ENCODE results near the gene SARS1.
"Not testable (repeated sequence)": the region's sequence is repeated elsewhere in the genome, so short reads cannot be mapped to it uniquely, and the experiment has no call there.

Gene SARS1

DNA sequence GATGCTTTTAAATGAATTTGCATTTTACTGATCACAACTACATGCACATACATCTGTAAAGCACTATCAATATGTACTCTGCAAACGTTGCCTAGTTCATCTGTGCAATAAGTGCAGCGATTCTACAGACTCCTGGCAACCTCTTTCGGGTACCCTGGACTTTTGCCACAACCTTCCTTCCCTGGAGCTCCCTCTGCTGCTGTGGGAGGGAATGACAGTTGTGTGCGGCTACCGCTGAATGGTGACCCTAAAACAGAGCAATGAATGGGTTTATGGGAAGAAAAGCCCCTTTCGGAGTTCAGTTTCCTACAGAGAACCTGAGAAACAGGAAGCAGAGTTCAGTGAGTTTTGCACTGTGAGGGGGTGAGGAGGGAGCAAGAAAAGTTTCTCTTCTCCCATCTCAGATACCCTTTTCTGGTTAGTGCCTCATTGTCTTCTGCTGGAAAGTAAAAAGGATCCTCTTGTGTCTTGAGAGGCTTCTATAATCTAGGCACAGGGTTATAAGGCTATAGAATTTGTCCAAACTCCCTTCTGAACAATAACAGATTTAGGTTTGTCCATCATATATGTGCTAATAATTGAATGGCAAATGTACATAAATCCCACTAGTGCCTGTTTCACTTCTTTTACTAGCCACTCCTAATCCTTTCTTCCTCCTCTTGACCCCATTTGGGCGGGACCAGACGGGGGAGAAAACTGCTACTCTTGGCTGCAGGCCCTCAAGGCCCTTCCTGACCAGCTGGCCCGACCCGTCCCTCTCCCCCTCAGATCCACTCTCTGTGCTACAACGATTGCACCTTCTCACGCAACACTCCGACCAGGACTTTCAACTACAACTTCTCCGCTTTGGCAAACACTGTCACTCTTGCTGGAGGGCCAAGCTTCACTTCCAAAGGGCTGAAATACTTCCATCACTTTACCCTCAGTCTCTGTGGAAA, 19.8 kb upstream of the SARS1 start:
- no peak for DNase-seq

GRCh38 chr1:109197158-109198042, 16.3 kb upstream of the SARS1 start:
- DNase-seq, result no peak

GRCh38 chr1:109198043-109198695, 15.5 kb upstream of the SARS1 start:
- DNase-seq, result no peak

DNA sequence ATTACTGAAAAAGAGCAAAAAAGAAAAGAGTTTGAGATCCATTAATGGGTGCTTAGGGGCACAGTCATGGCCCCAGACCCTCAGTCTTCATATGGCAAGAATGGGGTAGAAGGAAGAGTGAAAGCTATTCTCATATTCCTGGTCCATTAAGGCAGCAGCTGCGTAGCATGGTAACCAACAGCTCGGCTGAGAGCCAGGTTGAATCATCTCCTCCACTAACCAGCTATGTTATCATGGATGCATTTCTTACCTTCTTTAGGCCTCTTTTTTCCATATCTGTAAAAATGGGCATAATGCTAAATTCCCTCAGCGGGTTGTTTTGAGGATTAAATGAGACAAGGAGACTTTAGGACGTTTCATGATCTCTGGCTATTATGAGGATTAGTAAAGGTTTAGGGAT, 15.0 kb upstream of the SARS1 start:
- DNase-seq, result no peak

- DNase-seq, result no peak
Observed at GRCh38 chr1:109199710-109200109, 14.0 kb upstream of the SARS1 start.

DNA sequence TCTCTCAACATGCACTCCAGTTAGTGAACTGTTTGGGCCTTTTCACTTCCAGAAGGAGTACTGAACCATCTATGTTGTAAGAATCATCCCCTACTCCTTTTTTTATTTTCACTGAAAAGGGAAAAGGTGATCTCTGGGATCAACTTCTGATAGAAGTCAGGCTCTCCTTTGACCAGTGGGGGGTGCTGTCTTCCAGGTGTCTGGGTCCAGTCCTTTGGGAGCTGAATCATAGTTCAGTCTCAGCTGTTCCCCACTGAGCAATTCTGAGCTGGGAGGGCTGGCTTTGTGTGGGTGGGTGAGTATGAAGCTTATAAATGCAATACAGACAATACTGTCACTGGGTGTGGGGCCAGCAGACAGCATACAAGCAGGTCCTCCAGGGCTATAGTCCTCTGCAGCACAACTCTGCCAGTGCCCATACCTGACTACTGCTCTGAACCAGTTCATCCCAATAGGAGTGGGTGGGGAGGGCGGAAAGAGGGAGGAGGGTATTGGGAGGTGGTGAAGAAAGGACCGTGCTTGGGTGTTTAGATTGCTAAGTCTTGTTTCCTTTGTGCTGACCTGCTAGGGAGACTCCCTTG, 12.5 kb upstream of the SARS1 start:
- peak; percentile 24 for DNase-seq

- no peak for DNase-seq
Observed at GRCh38 chr1:109204484-109204883, 9.2 kb upstream of the SARS1 start.

- DNase-seq, result no peak
Observed at GRCh38 chr1:109206339-109206738, 7.4 kb upstream of the SARS1 start.

GRCh38 chr1:109207467-109208103, 6.1 kb upstream of the SARS1 start:
- no peak for DNase-seq

- DNase-seq, result no peak
Observed at GRCh38 chr1:109208394-109208793, 5.3 kb upstream of the SARS1 start.

GRCh38 chr1:109208836-109209463, 4.8 kb upstream of the SARS1 start:
- DNase-seq, result no peak

- DNase-seq, result no peak
Observed at GRCh38 chr1:109210058-109210457, 3.7 kb upstream of the SARS1 start.

DNA sequence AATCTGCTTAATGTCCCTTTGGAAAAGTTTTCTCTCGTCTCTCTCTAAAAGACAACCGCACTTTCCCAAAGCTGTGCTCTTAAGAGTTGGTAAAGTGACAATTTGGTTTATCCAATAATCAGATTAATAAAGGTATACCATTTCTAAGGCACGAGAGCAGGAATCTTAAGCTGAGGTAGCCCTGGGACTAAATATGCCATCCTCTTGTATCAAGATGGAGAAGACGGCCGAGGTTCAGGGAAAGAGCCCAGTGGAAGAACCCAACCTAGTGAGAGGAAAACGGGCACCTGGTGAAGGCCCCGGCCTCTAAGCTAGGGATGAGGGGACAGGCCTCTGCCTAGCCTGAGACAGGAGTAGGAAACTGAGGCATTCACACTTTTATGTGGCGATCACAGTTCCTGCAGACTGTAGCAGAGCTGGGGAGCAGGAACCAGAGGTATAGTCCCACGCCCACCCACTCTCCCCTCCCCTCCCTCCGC, 334 bp upstream of the SARS1 start:
- no peak for DNase-seq

DNA sequence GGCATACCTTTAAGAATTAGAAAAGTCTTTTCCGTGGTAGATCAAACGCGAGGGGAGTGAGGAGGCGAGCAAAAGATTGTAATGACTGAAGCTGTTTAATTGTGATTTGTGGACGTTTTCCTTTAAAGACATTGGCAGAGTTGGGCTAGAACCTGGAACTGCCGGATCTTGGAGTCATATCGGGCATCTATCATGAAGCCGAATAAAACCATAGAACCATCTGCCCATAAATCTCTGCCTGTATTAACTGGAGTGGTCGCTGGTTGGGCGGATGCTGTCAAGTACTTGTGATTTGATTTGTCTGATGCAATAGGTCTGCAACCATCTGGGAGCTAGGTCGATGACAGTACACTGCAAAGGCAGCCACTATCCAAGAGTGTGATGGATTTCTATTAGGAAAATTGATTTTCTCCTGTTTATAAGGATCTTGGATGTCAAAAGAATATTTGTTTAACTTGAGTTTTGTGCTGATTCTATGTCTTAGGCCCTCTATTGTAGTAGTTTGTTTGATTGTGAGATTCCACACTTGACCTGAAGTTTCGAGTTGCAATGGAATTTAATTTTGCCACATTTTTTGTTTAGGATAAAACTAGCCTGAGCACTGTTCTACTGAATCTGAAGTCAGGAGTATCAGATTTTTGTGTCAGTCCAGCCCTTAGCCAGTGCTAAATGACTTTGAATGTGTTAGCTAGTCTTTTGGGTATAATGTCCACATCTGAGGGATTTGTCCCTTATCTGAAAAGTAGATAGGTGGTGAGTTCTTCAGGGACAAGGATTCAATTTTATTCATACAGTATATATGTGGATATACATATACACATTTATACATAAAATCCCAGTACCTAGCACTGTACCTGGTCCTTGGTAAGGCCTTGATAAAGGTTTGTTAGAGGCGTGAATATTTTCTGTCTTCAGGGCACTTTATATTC, 1.2 kb downstream of the SARS1 start:
- DNase-seq, result no peak

DNA sequence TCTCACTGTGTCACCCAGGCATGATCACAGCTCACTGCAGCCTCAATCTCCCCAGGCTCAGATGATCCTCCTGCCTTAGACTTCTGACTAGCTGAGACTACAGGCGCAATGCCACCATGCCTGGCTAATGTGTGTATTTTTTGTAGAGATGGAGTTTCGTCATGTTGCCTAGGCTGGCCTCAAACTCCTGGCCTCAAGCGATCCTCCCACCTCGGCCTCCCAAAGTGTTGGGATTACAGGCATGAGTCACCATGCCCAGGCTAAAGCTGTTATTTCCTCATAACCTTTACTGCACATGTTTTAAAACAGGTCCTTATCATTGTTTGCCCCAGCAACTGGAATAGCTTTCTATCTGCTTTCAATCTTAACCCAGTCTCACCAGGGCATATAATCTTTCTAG, 2.9 kb downstream of the SARS1 start:
- DNase-seq, result no peak

GRCh38 chr1:109218516-109218915, 4.8 kb downstream of the SARS1 start:
- no peak for DNase-seq

GRCh38 chr1:109221201-109221600, 7.5 kb downstream of the SARS1 start:
- DNase-seq, result not testable (repeated sequence)

DNA sequence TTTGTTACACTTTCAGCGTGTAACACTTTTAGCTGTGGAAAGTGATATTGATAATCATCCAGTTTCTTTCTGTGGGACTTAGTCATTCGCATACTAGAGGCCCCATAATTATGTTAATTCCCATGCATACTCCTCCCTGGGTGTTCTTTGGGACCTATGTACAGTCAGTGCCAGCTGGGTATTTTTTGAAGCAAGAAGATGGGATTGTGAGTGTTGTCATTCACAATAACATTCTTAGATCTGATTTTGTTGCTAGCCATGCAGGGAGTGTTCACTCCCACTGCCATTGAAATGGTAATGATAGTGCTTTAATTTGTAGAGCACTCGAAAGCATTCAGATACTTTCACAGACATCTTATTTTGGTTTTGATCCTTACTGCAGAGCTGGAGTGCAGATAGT, 11.6 kb downstream of the SARS1 start:
- DNase-seq, result no peak

DNA sequence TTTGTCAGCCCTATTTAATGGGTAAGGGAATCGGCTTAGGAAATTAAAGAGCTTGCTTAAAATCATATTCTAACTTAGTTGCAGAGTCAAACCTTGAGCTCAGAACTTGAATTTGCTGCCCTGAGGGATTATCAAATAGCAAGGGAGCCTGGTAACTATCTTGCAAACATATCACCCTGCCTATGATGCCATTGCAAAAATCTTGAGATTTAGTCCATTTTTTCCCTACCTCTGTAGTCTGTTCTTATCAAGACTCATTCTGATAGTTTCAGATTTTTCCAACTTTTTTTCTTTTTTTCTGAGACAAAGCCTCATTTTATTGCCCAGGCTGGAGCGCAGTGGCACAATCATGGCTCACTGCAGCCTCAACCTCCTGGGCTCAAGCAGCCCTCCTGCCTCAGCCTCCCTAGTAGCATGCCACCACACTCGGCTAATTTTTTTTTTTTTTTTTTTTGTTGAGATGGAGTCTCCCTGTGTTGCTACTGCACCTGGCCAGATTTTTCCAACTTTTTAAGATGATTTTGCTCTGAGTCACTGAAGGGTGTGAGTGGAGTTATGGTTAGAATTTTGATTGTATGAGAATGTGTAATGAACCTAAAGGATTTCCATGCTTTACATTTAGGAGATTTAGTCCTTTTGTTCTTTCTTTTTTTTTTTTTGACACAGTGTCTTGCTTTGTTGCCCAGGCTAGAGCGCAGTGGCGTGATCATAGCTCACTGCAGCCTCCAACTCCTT, 12.2 kb downstream of the SARS1 start:
- DNase-seq, result no peak

DNA sequence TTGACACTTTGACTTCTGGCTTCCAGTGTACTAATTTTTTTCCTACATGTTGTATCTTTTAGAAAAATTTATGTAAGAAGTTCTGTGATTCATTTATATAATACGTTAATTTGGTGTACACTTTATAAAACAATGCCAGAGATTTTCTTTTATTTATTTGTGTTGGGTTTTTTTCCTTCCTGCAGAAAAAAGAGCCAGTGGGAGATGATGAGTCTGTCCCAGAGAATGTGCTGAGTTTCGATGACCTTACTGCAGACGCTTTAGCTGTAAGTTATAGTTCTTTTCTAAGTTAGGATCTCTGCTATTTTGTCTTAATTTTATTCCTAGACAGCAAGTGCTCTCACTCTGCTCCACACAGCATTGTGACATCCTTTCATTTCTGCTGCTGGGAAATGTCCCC, 14.4 kb downstream of the SARS1 start:
- no peak for DNase-seq
